ENCODE measurements around the gene KRT1.

The KRT1 gene

GRCh38 chr12:52697058-52697582, 16.9 kb upstream of the KRT1 start:
- DNase-seq (ENCODE audit: insufficient read length) (no peak), FAIRE-seq (no peak)
- no peak for TF ChIP-seq POLR2AphosphoS5 (IDR thresholded peaks at IDR 0.05; ENCODE audit: low read depth, low read length)
- TF ChIP-seq TAF1 (IDR thresholded peaks at IDR 0.05; ENCODE audit: borderline replicate concordance, low read depth, low read length), result no peak
- TF ChIP-seq POLR2A (IDR thresholded peaks at IDR 0.05; ENCODE audit: low read depth, low read length), result no peak

DNA sequence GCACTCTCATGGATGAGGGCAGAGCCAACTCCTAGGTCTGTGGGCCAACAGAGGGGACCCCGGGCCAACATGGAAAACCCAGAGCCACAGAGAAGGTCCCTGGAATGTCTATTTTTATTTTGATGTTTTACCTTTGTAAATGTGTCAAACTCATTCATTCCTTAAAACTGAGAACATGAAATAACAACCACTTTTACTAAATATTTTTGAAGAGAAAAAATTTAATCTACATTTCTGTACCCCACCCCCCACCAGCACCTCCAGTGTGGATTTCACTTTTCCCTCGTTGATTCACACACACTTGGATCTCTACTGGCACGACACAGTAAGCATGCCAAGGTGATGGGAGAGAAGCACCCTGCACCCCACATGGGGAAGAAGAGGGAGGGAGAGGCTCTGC, 16.4 kb upstream of the KRT1 start:
- no peak for FAIRE-seq
- TF ChIP-seq POLR2AphosphoS5 (IDR thresholded peaks at IDR 0.05; ENCODE audit: low read depth, low read length) (no peak), TAF1 (IDR thresholded peaks at IDR 0.05; ENCODE audit: borderline replicate concordance, low read depth, low read length) (no peak)
- no peak for DNase-seq (ENCODE audit: insufficient read length)

GRCh38 chr12:52695039-52695438, 14.8 kb upstream of the KRT1 start:
- DNase-seq (ENCODE audit: insufficient read length) (no peak), FAIRE-seq (no peak)
- TF ChIP-seq TAF1 (IDR thresholded peaks at IDR 0.05; ENCODE audit: borderline replicate concordance, low read depth, low read length) (no peak), POLR2AphosphoS5 (IDR thresholded peaks at IDR 0.05; ENCODE audit: low read depth, low read length) (no peak), POLR2A (IDR thresholded peaks at IDR 0.05; ENCODE audit: low read depth, low read length) (no peak)

DNA sequence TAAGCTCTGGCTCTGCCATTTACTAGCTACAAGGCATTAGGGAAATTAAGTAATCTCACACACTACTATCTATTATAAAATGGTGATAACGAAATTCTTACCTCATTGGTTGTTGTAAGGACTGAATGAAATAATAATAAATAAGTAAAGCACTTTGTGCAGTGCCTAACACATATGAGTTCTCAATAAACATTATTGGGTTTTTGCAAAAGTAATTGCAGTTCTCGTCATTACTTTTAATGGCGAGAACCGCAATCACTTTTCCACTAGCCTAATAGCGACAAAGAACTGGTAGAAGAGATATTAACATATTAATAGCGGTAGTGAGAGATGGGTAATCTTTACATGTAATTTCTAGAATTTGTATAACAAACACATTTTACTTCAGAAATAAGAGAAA, 13.9 kb upstream of the KRT1 start:
- FAIRE-seq, result no peak
- TF ChIP-seq POLR2AphosphoS5 (IDR thresholded peaks at IDR 0.05; ENCODE audit: low read depth, low read length) (no peak), TAF1 (IDR thresholded peaks at IDR 0.05; ENCODE audit: borderline replicate concordance, low read depth, low read length) (no peak), POLR2A (IDR thresholded peaks at IDR 0.05; ENCODE audit: low read depth, low read length) (no peak)
- DNase-seq (ENCODE audit: insufficient read length), result no peak

GRCh38 chr12:52693261-52693660, 13.1 kb upstream of the KRT1 start:
- FAIRE-seq (no peak), DNase-seq (ENCODE audit: insufficient read length) (no peak)
- TF ChIP-seq POLR2AphosphoS5 (IDR thresholded peaks at IDR 0.05; ENCODE audit: low read depth, low read length), result no peak
- TF ChIP-seq TAF1 (IDR thresholded peaks at IDR 0.05; ENCODE audit: borderline replicate concordance, low read depth, low read length), result no peak
- TF ChIP-seq POLR2A (IDR thresholded peaks at IDR 0.05; ENCODE audit: low read depth, low read length), result no peak

DNA sequence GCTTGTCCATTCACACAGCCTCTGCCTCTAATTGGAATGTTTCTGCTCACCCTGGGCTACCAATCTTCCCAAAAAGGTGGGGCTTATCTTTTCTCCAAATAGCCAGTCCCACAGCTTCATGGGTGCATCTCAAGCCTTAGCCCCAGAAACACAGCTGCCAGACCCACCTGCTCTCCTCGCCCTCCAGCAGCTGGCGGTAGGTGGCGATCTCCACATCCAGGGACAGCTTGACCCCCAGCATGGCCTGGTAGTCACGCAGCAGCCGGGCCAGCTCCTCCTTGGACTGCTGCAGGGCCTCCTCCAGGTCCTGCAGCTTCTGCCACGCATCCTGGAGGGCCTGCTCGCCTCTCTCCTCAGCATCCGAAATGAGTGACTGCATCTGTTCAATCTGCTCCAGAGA, 12.0 kb upstream of the KRT1 start:
- no peak for TF ChIP-seq TAF1 (IDR thresholded peaks at IDR 0.05; ENCODE audit: borderline replicate concordance, low read depth, low read length)
- no peak for DNase-seq (ENCODE audit: insufficient read length)
- FAIRE-seq, result no peak

- no peak for FAIRE-seq
- TF ChIP-seq POLR2AphosphoS5 (IDR thresholded peaks at IDR 0.05; ENCODE audit: low read depth, low read length) (no peak), TAF1 (IDR thresholded peaks at IDR 0.05; ENCODE audit: borderline replicate concordance, low read depth, low read length) (no peak), POLR2A (IDR thresholded peaks at IDR 0.05; ENCODE audit: low read depth, low read length) (no peak)
- DNase-seq (ENCODE audit: insufficient read length), result no peak
These were observed 11.6 kb upstream of the KRT1 start for GRCh38 chr12:52691841-52692150.

GRCh38 chr12:52691076-52691840, 11.1 kb upstream of the KRT1 start:
- TF ChIP-seq TAF1 (IDR thresholded peaks at IDR 0.05; ENCODE audit: borderline replicate concordance, low read depth, low read length) (no peak), POLR2A (IDR thresholded peaks at IDR 0.05; ENCODE audit: low read depth, low read length) (no peak), POLR2AphosphoS5 (IDR thresholded peaks at IDR 0.05; ENCODE audit: low read depth, low read length) (no peak)
- FAIRE-seq (no peak), DNase-seq (ENCODE audit: insufficient read length) (no peak)

DNA sequence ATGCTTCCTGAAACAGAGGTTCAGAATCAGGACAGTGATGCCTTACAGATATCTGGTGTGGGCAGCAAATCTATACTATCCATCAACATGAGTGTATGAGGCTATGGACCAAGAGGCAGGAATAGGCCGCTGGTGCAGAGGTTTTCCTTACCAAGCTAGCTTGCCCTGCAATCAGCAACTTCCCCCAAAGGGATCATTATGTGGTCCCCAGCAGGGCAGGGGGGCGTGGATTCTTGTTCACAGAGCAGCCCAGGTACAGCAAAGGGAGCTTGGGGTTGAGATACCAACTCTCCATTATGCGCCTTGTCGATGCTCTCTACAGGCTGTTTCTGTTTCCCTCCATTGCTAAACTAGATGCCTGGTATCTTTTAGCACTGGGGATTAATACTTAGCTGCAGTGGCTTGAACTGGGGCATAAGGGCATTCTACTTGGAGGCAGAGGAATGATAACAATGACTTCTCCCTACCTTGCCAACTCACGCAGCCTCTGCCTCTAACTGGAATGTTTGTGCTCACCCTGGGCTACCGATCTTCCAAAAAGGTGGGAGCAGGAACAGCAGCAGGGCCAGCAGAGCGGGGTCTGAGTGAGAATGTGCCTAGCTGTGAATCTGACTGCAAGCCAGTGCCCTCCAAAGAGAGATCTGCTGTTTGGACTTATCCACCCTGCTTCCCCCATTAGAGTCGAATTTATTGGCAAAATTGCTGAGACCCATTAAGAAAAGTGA, 10.3 kb upstream of the KRT1 start:
- FAIRE-seq (no peak), DNase-seq (ENCODE audit: insufficient read length) (no peak)
- TF ChIP-seq POLR2A (IDR thresholded peaks at IDR 0.05; ENCODE audit: low read depth, low read length) (no peak), TAF1 (IDR thresholded peaks at IDR 0.05; ENCODE audit: borderline replicate concordance, low read depth, low read length) (no peak), POLR2AphosphoS5 (IDR thresholded peaks at IDR 0.05; ENCODE audit: low read depth, low read length) (no peak)

DNA sequence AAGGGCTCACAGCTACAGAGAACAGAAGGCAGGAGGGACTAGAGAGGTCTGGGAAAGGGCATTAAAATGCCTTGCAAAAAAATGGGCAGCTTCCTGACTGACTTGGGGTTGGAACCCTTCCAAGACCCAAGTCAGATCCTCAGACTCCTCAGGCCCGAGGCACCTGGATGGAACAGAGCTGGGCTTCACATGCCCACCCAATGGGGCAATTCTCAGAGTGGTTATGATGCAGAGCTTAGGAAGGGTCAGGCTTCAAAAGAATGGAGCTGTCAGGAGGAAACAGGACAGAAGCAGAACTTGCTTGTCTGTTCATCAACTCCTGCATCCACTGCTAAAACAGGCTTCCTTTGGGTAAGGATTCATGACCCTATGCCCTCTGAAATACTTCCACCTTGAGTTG, 9.7 kb upstream of the KRT1 start:
- FAIRE-seq (no peak), DNase-seq (ENCODE audit: insufficient read length) (no peak)
- TF ChIP-seq POLR2A (IDR thresholded peaks at IDR 0.05; ENCODE audit: low read depth, low read length), result no peak
- TF ChIP-seq POLR2AphosphoS5 (IDR thresholded peaks at IDR 0.05; ENCODE audit: low read depth, low read length), result no peak
- TF ChIP-seq TAF1 (IDR thresholded peaks at IDR 0.05; ENCODE audit: borderline replicate concordance, low read depth, low read length), result no peak

DNA sequence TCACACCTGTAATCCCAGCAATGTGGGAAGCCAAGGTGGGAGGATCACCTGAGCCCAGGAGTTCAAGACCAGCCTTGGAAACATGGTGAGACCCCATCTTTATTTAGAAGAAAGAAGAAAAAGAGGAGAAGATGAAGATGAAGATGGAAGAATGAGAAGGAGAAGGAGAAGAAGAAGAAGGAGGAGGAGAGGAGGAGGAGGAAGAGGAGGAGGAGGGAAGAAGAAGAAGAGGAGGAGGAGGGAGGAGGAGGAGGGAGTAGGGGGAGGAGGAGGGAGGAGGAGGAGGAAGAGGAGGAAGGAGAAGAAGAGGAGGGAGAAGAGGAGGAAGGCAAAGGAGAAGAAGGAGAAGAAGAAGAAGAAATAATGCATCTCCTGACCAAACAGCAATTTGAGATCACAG, 9.0 kb upstream of the KRT1 start:
- FAIRE-seq, result no peak
- no peak for DNase-seq (ENCODE audit: insufficient read length)
- no peak for TF ChIP-seq TAF1 (IDR thresholded peaks at IDR 0.05; ENCODE audit: borderline replicate concordance, low read depth, low read length)
- no peak for TF ChIP-seq POLR2AphosphoS5 (IDR thresholded peaks at IDR 0.05; ENCODE audit: low read depth, low read length)

DNA sequence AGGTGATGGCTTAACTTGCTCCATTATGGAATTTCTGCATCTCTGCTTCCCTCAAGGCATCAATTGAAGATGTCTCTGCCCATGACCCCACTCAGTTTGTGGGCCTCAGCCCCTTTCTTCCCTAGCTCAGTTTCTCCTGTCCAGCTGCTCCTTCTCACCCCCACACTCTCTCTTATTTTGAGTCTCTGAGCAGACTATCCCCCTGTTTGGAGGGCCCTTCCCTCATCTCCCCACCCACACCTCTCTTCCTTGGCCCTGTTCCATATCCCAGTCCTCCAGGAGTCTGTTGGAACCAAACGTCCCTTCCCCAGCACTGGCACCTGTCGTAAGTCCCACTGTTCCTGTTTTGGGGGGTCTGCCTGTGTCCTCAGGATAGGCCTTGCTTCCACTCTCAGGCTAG, 8.3 kb upstream of the KRT1 start:
- DNase-seq (ENCODE audit: insufficient read length), result no peak
- FAIRE-seq, result no peak
- TF ChIP-seq TAF1 (IDR thresholded peaks at IDR 0.05; ENCODE audit: borderline replicate concordance, low read depth, low read length), result no peak
- no peak for TF ChIP-seq POLR2AphosphoS5 (IDR thresholded peaks at IDR 0.05; ENCODE audit: low read depth, low read length)
- no peak for TF ChIP-seq POLR2A (IDR thresholded peaks at IDR 0.05; ENCODE audit: low read depth, low read length)
